T-helper 1 cell treated with Interleukin-12 subunit alpha and Interleukin-12 subunit beta and Interleukin-4 antibody, amounts not matched to agents 30 μg/mL and 1 μg/mL, for 36 hours (primary cell): ENCODE measurements around the gene SNX13.
"Not testable (repeated sequence)": the region's sequence is repeated elsewhere in the genome, so short reads cannot be mapped to it uniquely, and the experiment has no call there.

Source experiments
- H3K27ac Mint-ChIP-seq: one replicate; pipeline ENCODE4 v1.8.0; 2021; ENCODE audit warnings: mild to moderate bottlenecking, mixed read lengths
- H3K27me3 Mint-ChIP-seq: one replicate; pipeline ENCODE4 v1.8.0; 2021; ENCODE audit warnings: low read depth, mixed read lengths
- H3K36me3 Mint-ChIP-seq: one replicate; pipeline ENCODE4 v1.8.0; 2021; ENCODE audit warnings: low read depth, mixed read lengths
- H3K4me1 Mint-ChIP-seq: one replicate; pipeline ENCODE4 v1.8.0; 2021; ENCODE audit warnings: low read depth, mixed read lengths
- H3K4me3 Mint-ChIP-seq: one replicate; pipeline ENCODE4 v1.8.0; 2021; ENCODE audit warnings: mild to moderate bottlenecking, moderate library complexity, mixed read lengths
- H3K9me3 Mint-ChIP-seq: one replicate; pipeline ENCODE4 v1.8.0; 2021; ENCODE audit warnings: mixed read lengths

Gene SNX13

DNA sequence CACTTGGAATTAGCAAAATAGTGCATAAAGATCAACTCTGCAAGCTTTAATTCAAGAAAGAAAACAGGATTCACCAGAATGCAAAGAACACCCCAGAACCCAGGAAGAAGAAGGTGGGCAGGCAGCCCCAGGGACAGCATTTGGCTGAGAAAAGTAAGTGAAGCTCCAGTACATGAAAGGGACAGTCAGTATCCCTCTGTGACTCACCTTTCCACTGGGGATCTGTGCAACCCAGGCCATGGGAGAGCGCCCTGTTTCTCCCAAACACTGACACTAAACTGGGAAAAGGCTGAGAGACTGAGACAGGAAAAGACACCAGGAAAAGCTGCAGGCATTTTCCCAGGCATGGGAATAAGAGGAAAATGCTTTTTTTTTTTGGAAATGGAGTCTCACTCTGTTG, 28.2 kb downstream of the SNX13 start:
- H3K4me3 Mint-ChIP-seq, result no peak overlapping the region
- no peaks in the 10 kb centered on the region for H3K27me3 Mint-ChIP-seq
- H3K27ac Mint-ChIP-seq, result no peak overlapping the region
- peaks cover 13% of the 10 kb centered on the region for H3K36me3 Mint-ChIP-seq
- peaks cover 2% of the 10 kb centered on the region for H3K4me1 Mint-ChIP-seq
- H3K9me3 Mint-ChIP-seq, result peaks cover 18% of the 10 kb centered on the region

DNA sequence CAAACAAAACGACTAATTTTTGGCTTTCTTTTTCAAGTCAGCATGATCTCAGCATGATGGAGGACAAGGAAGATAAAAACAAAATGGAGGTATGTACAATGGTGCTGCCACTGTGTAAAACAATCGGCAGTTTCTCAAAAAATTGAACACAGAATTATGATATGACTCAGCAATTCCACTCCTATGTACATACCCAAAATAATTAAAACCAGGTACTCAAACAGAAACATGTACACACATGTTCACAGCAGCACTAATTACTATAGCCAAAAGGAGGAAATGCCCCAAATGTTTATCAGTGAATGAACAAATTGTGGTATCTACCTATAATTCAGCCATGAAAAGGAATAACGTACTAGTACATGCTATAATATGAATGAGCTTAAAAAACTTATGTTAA, 29.9 kb downstream of the SNX13 start:
- Mint-ChIP-seq H3K9me3 (peaks cover 18% of the 10 kb centered on the region), H3K36me3 (peaks cover 13% of the 10 kb centered on the region)

DNA sequence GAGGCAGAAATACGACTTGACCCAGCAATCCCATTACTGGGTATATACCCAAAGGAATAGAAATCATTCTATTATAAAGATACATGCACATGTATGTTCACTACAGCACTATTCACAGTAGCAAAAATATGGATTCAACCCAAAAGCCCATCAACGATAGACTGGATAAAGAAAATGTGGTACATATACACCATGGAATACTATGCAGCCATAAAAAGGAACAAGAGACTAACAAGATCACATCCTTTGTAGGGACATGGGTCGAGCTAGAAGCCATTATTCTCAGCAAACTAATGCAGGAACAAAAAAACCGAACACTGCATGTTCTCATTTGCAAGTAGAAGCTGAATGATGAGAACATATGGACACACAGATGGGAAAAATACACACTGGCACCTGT, 31.0 kb downstream of the SNX13 start:
- H3K4me1 Mint-ChIP-seq, H3K27me3 Mint-ChIP-seq, H3K4me3 Mint-ChIP-seq, H3K27ac Mint-ChIP-seq: not testable (repeated sequence)
- Mint-ChIP-seq H3K9me3 (peaks cover 18% of the 10 kb centered on the region), H3K36me3 (peaks cover 13% of the 10 kb centered on the region)

More for the DNA sequence above, 29.9 kb downstream of the SNX13 start:
- no peaks in the 10 kb centered on the region for H3K27me3 Mint-ChIP-seq
- H3K27ac Mint-ChIP-seq, result no peak overlapping the region
- peaks cover 3% of the 10 kb centered on the region for H3K4me1 Mint-ChIP-seq
- no peak overlapping the region for H3K4me3 Mint-ChIP-seq

DNA sequence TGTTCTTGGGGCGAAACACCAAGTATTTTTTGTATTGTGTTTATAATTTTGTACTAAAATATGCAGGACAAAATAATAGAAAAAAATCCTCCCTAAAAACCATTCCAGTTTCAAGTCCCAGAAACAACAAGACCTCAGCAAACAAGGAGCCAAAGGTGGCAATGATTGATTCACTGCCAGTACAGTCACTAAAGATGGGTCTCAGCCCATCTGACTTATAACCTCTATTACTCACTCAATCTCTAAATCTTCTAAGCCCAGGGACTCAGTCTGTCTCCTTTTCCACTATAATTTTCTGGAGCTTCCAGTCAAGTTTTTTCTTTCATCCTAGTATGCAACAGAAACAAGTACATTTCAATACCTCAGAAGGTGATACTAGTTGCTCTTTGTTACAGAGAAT, 33.3 kb downstream of the SNX13 start:
- Mint-ChIP-seq H3K36me3 (peaks cover 13% of the 10 kb centered on the region), H3K27me3 (no peaks in the 10 kb centered on the region), H3K27ac (no peak overlapping the region), H3K4me1 (peaks cover 5% of the 10 kb centered on the region), H3K9me3 (peaks cover 18% of the 10 kb centered on the region), H3K4me3 (no peak overlapping the region)

DNA sequence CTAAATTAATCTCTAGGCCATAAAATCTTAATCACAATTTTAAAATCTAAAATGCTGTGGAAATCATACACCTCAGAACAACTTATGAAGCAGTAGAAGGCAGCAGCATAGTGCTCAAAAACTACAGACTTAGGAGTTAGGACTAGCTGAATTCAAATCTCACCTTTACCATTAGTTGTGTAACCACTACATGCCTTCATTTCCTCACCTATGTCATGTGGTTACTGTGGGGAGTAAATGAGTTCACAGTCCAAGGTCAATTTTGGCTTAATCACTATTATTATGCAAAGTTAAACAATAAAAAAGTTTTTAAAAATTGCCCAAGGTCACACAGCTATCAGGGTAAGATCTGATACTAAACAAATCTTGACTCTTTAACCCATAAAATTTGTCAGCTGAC, 37.0 kb downstream of the SNX13 start:
- no peak overlapping the region for H3K4me3 Mint-ChIP-seq
- H3K9me3 Mint-ChIP-seq, result no peaks in the 10 kb centered on the region
- peaks cover 5% of the 10 kb centered on the region for H3K4me1 Mint-ChIP-seq
- H3K36me3 Mint-ChIP-seq, result peaks cover 5% of the 10 kb centered on the region
- no peak overlapping the region for H3K27ac Mint-ChIP-seq
- no peaks in the 10 kb centered on the region for H3K27me3 Mint-ChIP-seq

DNA sequence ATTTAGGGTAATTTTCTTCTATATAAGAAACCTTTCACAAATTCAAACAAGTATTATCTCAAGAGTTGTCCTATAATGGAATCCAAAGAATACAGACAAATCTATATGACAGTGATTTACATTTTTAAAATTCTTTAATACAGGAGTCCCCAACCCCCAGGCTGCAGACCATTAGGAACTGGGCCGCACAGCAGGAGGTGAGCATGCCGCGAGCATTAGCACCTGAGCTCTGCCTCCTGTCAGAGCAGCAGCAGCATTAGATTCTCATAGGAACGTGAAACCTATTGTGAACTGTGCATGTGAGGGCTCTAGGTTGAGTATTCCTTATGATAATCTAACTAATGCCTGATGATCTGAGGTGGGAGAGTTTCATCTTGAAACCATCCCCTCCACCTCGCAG, 37.7 kb downstream of the SNX13 start:
- Mint-ChIP-seq H3K4me3 (no peak overlapping the region), H3K36me3 (no peaks in the 10 kb centered on the region), H3K4me1 (peaks cover 5% of the 10 kb centered on the region), H3K27ac (no peak overlapping the region), H3K27me3 (no peaks in the 10 kb centered on the region), H3K9me3 (no peaks in the 10 kb centered on the region)

DNA sequence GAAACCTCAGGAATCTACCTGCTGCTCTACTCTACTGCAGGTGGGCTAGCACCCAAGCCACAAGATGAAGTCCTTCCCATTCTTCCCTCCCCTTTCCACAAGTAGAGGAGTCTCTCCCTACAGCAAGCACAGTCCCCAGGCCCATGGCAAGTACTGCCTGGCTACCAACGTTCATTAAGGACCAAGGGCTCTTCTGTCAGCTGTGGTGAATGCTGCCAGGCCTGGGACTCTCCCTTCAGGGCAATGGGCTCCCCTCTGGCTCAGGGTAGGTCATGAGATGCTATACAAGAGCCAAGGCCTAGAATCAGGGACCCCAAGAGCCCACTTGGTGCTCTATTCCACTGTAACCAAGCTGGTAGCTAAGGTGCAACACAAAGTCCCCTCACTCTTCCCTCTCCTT, 39.8 kb downstream of the SNX13 start:
- no peaks in the 10 kb centered on the region for H3K9me3 Mint-ChIP-seq
- H3K4me3 Mint-ChIP-seq, result no peak overlapping the region
- no peak overlapping the region for H3K27ac Mint-ChIP-seq
- H3K36me3 Mint-ChIP-seq, result no peaks in the 10 kb centered on the region
- peaks cover 3% of the 10 kb centered on the region for H3K4me1 Mint-ChIP-seq
- H3K27me3 Mint-ChIP-seq, result no peaks in the 10 kb centered on the region

DNA sequence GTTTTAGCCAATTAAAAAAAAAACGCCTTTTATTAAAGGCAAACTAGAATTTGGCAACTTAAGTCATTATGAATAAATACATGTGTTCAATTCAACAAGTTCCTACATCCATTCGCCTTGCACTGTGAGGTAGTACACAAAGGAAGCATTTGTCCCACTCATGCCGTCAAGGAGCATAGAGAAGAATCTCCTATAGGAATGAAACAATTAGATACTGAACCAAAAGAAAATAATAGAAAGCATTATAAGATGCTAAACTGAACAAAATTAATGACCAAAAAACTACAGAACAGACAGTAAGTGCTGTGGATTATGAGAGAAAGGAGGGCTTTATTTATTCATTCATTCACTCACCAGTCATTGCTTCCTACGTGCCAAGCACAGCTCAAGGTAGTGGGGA, 42.2 kb downstream of the SNX13 start:
- Mint-ChIP-seq H3K36me3 (no peaks in the 10 kb centered on the region), H3K27me3 (no peaks in the 10 kb centered on the region), H3K27ac (no peak overlapping the region), H3K4me3 (no peak overlapping the region), H3K4me1 (no peaks in the 10 kb centered on the region), H3K9me3 (no peaks in the 10 kb centered on the region)

DNA sequence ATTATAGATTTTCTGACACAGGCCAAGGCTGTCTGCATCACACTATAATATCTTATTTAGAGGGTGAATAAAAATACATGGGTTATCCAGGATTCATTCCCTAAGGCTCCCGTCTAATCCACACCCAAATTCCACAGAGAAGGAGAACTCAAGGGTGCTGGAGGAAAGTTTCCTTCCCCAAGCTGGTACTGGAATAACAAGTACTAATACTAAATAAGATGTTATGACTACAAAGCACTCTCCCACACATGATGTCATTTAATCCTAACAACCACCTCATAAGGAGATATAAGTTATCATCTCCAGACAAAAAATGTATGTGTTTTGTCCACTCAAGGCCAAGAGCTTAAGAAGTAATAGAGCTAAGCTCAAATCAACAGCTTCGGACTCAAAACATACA, 53.0 kb downstream of the SNX13 start:
- Mint-ChIP-seq H3K9me3 (no peaks in the 10 kb centered on the region), H3K4me1 (no peaks in the 10 kb centered on the region), H3K36me3 (peaks cover 6% of the 10 kb centered on the region)

DNA sequence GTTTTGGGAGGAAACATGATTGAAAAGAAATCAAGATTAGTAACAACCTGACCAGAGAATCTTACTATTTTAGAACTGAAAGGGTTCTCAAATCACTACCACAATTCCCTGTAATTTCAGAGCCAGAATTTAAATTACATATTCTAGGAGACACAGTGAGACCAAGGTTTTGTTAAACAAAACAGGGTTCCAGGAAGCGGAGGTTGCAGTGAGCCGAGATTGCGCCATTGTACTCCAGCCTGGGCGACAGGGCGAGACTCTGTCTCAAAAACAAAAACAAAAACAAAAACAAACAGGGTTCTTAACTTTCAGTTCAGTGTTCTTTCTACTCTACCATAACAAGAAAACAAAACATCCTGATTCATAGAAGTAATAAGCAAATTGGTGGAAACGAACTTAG, 57.6 kb downstream of the SNX13 start:
- Mint-ChIP-seq H3K36me3 (peaks cover 7% of the 10 kb centered on the region), H3K4me1 (no peaks in the 10 kb centered on the region)

More for the DNA sequence above, 53.0 kb downstream of the SNX13 start:
- Mint-ChIP-seq H3K27ac (no peak overlapping the region), H3K4me3 (no peak overlapping the region), H3K27me3 (no peaks in the 10 kb centered on the region)

DNA sequence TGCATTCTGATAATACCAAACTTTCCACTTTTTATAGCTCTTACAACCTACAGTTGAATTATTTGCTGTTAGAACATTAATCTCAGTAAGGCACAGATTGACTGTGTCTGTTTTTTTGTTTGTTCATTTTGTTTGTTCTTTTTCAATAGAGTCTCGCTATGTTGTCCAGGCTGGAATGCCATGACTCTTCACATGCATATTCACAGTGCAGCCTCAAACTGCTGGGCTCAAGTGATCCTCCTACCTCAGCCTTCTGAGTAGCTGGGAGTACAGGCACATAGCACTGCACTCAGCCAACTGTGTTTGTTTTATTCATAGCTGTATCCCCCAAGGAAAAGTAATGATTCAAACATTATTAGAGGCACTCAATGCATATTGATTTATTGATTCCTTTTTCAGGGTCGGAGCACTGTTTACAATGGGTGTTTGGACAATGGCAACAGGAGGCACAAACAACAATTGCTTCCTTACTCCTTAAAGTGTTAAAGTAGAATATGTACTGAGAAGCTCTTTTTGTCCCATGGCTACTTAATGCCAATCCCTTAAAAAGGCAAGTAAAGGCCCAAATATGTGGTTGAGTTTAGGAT, 61.1 kb downstream of the SNX13 start:
- Mint-ChIP-seq H3K27me3 (no peaks in the 10 kb centered on the region), H3K4me3 (no peak overlapping the region), H3K36me3 (peaks cover 12% of the 10 kb centered on the region), H3K9me3 (no peaks in the 10 kb centered on the region), H3K27ac (no peak overlapping the region), H3K4me1 (peaks cover 1% of the 10 kb centered on the region)

More for the DNA sequence above, 57.6 kb downstream of the SNX13 start:
- Mint-ChIP-seq H3K27ac (no peak overlapping the region), H3K4me3 (no peak overlapping the region), H3K9me3 (no peaks in the 10 kb centered on the region), H3K27me3 (no peaks in the 10 kb centered on the region)

DNA sequence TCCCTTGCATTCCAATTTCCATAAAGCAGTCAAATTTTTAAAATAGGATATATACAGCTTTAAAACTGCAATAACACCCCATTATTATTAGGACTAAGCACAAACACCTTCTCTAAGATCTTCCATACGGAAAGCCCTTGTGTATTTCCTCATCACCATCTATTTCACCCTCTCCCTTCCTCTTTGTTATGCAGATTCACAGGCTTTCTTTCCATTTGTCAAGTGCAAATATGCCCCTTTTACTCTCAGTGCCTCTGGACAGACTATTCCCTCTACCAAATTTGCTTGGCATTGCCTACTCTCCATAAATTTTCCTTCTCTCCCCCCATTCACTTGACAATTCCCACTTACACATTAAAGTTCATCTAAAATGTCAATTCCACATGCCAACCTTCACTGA, 61.7 kb downstream of the SNX13 start:
- no peaks in the 10 kb centered on the region for H3K9me3 Mint-ChIP-seq
- peaks cover 14% of the 10 kb centered on the region for H3K36me3 Mint-ChIP-seq
- H3K4me3 Mint-ChIP-seq, result no peak overlapping the region
- H3K27me3 Mint-ChIP-seq, result no peaks in the 10 kb centered on the region
- H3K4me1 Mint-ChIP-seq, result peaks cover 1% of the 10 kb centered on the region
- H3K27ac Mint-ChIP-seq, result no peak overlapping the region

DNA sequence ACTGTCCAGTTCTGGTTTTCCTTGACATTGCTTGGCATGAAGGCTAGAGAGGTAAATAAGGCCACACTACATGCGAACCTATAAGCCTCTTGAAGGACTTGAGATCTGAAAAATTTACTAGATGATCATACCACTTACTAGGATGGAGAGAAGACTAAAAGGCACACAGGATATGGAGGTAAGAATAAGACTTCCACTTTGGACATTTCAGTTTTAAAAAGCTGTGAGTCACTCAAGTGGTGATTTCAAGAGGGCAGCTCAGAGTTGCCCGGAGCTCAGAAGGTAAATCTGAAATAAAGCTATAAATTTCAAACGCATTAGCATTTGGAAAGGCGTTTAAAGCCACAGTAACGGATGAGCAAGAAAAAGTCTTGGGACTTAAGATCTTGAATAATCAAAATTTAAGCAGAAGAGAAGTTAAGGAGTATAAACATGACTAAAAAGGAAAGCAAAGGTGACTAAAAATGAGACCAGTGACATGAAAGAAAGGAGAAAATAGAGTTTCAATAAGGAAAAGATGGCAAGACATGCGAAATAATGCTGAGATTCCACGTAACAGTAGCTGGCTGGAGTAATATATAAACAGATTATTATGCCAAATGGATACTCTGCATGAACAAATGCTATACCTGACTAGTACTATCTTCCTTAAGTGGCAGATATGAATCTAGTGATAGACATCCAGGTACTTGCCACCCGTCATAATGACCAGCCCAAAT, 68.3 kb downstream of the SNX13 start:
- peaks cover 34% of the 10 kb centered on the region for H3K36me3 Mint-ChIP-seq
- H3K27me3 Mint-ChIP-seq, result no peaks in the 10 kb centered on the region
- peaks cover 12% of the 10 kb centered on the region for H3K4me1 Mint-ChIP-seq
- H3K27ac Mint-ChIP-seq, result no peak overlapping the region
- H3K9me3 Mint-ChIP-seq, result peaks cover 8% of the 10 kb centered on the region
- no peak overlapping the region for H3K4me3 Mint-ChIP-seq

DNA sequence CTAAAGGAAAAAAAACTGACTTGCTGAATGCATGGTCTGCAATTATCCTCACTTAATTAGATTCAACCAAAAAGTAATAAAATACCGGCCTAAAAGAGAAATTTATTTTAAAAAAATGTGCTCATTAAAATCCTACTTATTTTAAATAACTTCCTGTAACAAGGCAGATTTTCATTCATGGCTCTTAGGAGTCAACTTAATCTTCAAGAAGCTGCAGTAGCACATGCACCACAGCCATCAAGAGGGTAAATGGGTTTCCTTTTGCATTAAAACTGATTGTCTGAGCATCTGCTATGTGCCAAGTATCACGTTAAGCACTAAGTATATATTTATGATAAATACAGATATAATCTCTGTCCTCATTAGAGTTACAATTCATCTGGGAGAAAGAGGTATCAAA, 69.9 kb downstream of the SNX13 start:
- Mint-ChIP-seq H3K36me3 (peaks cover 44% of the 10 kb centered on the region), H3K4me1 (peaks cover 11% of the 10 kb centered on the region), H3K9me3 (peaks cover 8% of the 10 kb centered on the region), H3K4me3 (no peak overlapping the region), H3K27ac (no peak overlapping the region), H3K27me3 (no peaks in the 10 kb centered on the region)

DNA sequence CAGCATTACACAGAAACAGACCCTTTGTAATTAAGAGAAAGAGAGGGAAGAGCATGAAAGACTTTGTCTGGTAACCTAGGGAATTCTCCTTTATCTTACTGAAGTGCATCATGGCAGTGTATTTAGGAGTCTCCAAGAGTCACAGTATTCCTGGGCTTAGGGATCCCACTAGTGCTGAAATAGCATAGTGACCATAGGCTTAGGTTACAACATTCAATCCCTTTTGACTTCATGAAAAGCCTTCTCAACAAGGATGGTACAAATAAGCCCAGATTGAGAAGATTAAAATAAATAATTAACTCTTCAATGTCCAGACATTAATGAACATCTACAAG, 76.5 kb downstream of the SNX13 start:
- H3K27ac Mint-ChIP-seq, result no peak overlapping the region
- H3K36me3 Mint-ChIP-seq, result peaks cover 46% of the 10 kb centered on the region

More for the DNA sequence above, 76.5 kb downstream of the SNX13 start:
- Mint-ChIP-seq H3K4me1 (peaks cover 2% of the 10 kb centered on the region), H3K9me3 (peaks cover 5% of the 10 kb centered on the region), H3K4me3 (no peak overlapping the region), H3K27me3 (no peaks in the 10 kb centered on the region)
